Endothelial cell of umbilical vein (primary cell): ENCODE results near the gene CFP. TPM values are rescaled to one million over a fixed set of nuclear protein-coding genes. Genes with fewer than 3 reads are reported as not detected.

Source experiments
- BruUV-seq: library from RNA; stranded (reverse); fragments of 400-500 nt; replicated peaks from 2 replicates; lab custom pipeline; 2021; lab: Mats Ljungman, UMichigan
- CTCF ChIA-PET: fragments of 300-600, 350-600 bp; sonication (Branson Sonifier 250); formaldehyde crosslinking; loops from one replicate; lab custom pipeline; 2021; ENCODE audit warnings: antibody characterized with exemption, inconsistent platforms; lab: Charles Lee
- POLR2A ChIA-PET: fragments of 300-600, 350-600 bp; sonication (Branson Sonifier 250); formaldehyde crosslinking; loops from one replicate; lab custom pipeline; 2021; ENCODE audit warnings: antibody characterized with exemption, inconsistent platforms; lab: Charles Lee
- DNase-seq: peaks from one replicate; pipeline ENCODE4 v3.0.0-alpha.2; 2011; ENCODE audit warnings: low read depth, low spot score
- FAIRE-seq: peaks from 2 replicates; lab custom pipeline; 2011; peaks lifted over from hg19 to GRCh38; lab: Jason Lieb, UNC
- H2AFZ ChIP-seq: 2 replicates; pipeline ENCODE4 v1.6.0; 2012; ENCODE audit warnings: low read depth, low read length, control low read depth, inconsistent platforms
- H3K27ac ChIP-seq: 2 replicates; pipeline ENCODE4 v1.5.1; 2011; ENCODE audit warnings: low read depth, mild to moderate bottlenecking, control low read depth, low read length, moderate library complexity; ENCODE audit not compliant: insufficient read depth
- H3K27me3 ChIP-seq, 2 experiments: 2 replicates each; pipeline versions ENCODE4 v1.6.0 to v1.6.1; 2011; ENCODE audit warnings: low read length in 2 of 2, mixed read lengths in 1 of 2; ENCODE audit not compliant: control insufficient read depth in 2 of 2, insufficient read depth in 2 of 2
- H3K36me3 ChIP-seq, 2 experiments: 2 replicates in 1 of 2; 3 replicates in 1 of 2; pipeline ENCODE4 v1.5.1; 2011; ENCODE audit warnings: low read length in 2 of 2, mild to moderate bottlenecking in 1 of 2, moderate library complexity in 1 of 2; ENCODE audit not compliant: control insufficient read depth in 2 of 2, insufficient read depth in 2 of 2; ENCODE audit errors: extremely low read depth in 1 of 2
- H3K4me1 ChIP-seq: 3 replicates; pipeline ENCODE4 v1.5.1; 2011; ENCODE audit warnings: mild to moderate bottlenecking, low read length; ENCODE audit not compliant: control insufficient read depth, insufficient read depth; ENCODE audit errors: extremely low read depth
- H3K4me2 ChIP-seq: 2 replicates; pipeline ENCODE4 v1.6.1; 2011; ENCODE audit warnings: low read length, control low read depth, mixed read lengths; ENCODE audit not compliant: insufficient read depth
- H3K4me3 ChIP-seq, 3 experiments: fragments of 200-600 bp in 1 of 3; sonication (generic), shearing (Covaris generic) in 1 of 3; replicated peaks in 1 of 3; 2 replicates each; pipeline ENCODE4 v1.5.1; 2011 to 2016; ENCODE audit warnings: control low read depth in 3 of 3, low read length in 3 of 3, mild to moderate bottlenecking in 2 of 3, inconsistent platforms in 1 of 3, low read depth in 1 of 3, moderate library complexity in 1 of 3; ENCODE audit not compliant: insufficient read depth in 1 of 3
- H3K79me2 ChIP-seq: 2 replicates; pipeline ENCODE4 v1.6.0; 2012; ENCODE audit warnings: low read length, inconsistent platforms; ENCODE audit not compliant: control insufficient read depth, insufficient read depth
- H3K9ac ChIP-seq: replicated peaks from 2 replicates; pipeline ENCODE3; 2011; ENCODE audit warnings: low read length, control low read depth; ENCODE audit not compliant: insufficient read depth; ENCODE audit errors: extremely low read depth
- H3K9me1 ChIP-seq: replicated peaks from 3 replicates; pipeline ENCODE4 v1.6.0; 2011; ENCODE audit warnings: mild to moderate bottlenecking, low read length; ENCODE audit not compliant: control insufficient read depth, insufficient read depth; ENCODE audit errors: extremely low read depth
- H3K9me3 ChIP-seq: replicated peaks from 2 replicates; pipeline ENCODE4 v1.5.1; 2012; ENCODE audit warnings: low read length, inconsistent platforms; ENCODE audit not compliant: control insufficient read depth, insufficient read depth
- H4K20me1 ChIP-seq: replicated peaks from 2 replicates; pipeline ENCODE3; 2011; ENCODE audit warnings: mild to moderate bottlenecking, low read length; ENCODE audit not compliant: control insufficient read depth, insufficient read depth; ENCODE audit errors: extremely low read depth
- CTCF ChIP-seq, 2 donors: IDR thresholded peaks; 1 replicate in 1 of 2; 2 replicates in 1 of 2; pipeline ENCODE4 v1.5.1; 2011; ENCODE audit warnings: low read length in 2 of 2, mild to moderate bottlenecking in 2 of 2, moderate library complexity in 2 of 2, control low read depth in 1 of 2, inconsistent platforms in 1 of 2, low read depth in 1 of 2; ENCODE audit not compliant: insufficient read depth in 1 of 2; ENCODE audit errors: extremely low read depth in 1 of 2
- EZH2 ChIP-seq: IDR thresholded peaks from 2 replicates; pipeline ENCODE4 v1.6.1; 2012; ENCODE audit warnings: borderline replicate concordance, low read depth, mild to moderate bottlenecking, moderate library complexity, low read length, inconsistent platforms; ENCODE audit not compliant: severe bottlenecking
- FOS ChIP-seq: IDR thresholded peaks from 2 replicates; pipeline ENCODE4 v1.6.1; 2011; ENCODE audit warnings: mild to moderate bottlenecking, low read length, moderate library complexity, borderline replicate concordance; ENCODE audit not compliant: insufficient read depth
- GATA2 ChIP-seq: IDR thresholded peaks from 2 replicates; pipeline ENCODE4 v1.7.0; 2011; ENCODE audit warnings: low read depth, mild to moderate bottlenecking, moderate library complexity, mixed read lengths, low read length; ENCODE audit not compliant: insufficient read length, insufficient read depth
- JUN ChIP-seq: IDR thresholded peaks from 2 replicates; pipeline ENCODE4 v1.6.1; 2011; ENCODE audit warnings: borderline replicate concordance, low read depth; ENCODE audit not compliant: insufficient read length, insufficient read depth
- MAX ChIP-seq: IDR thresholded peaks from 2 replicates; pipeline ENCODE4 v1.6.1; 2011; ENCODE audit not compliant: insufficient read depth, insufficient read length
- MYC ChIP-seq: IDR thresholded peaks from one replicate; pipeline ENCODE4 v1.6.1; 2011; ENCODE audit warnings: mild to moderate bottlenecking, low read depth, low read length
- POLR2A ChIP-seq: IDR thresholded peaks from 2 replicates; pipeline ENCODE4 v1.6.1; 2012; ENCODE audit warnings: low read depth, mild to moderate bottlenecking, control low read depth, low read length
- POLR2AphosphoS5 ChIP-seq: IDR thresholded peaks from 2 replicates; pipeline ENCODE4 v1.6.1; 2012; ENCODE audit warnings: low read depth, mild to moderate bottlenecking, control low read depth, low read length, moderate library complexity; ENCODE audit not compliant: insufficient read depth
- dilution Hi-C: fragments of 300-500 bp; cut with MboI; formaldehyde crosslinking; loops from one replicate; pipeline ENCODE4 v1.15.0; 2019; ENCODE audit warnings: low sequenced_read_pairs; ENCODE audit not compliant: extremely low pct_ligation_motif_present
- intact Hi-C: fragments of 100-400 bp; cut with micrococcal nuclease; formaldehyde crosslinking; loops from one replicate; pipeline ENCODE4 v1.10.0; 2022
- polyA plus RNA-seq, 4 experiments: library from polyadenylated mRNA; depleted of rRNA in 3 of 4; stranded (reverse) in 3 of 4; unstranded in 1 of 4; fragments of >200 nt; gene quantifications; 2 replicates each; pipeline versions ENCODE4 v1.2.1 to v1.2.3, GENCODE V29; 2011 to 2012; ENCODE audit warnings: missing spikeins in 1 of 4
- total RNA-seq: library from RNA; stranded (reverse); gene quantifications from 2 replicates; pipeline ENCODE4 v1.2.3, GENCODE V29; 2021

The CFP gene
- total and polyA plus RNA-seq, 2 donors (not counting 3 experiments of a cell fraction or from before 2014, with no cell fraction given) = 0.69 to 1.00 TPM

GRCh38 chrX:47661539-47661938 lies 31.8 kb upstream of the CFP start:
- no peaks in the 10 kb centered on the region for H3K9me3 ChIP-seq
- no peaks in the 10 kb centered on the region for H3K9me1 ChIP-seq
- TF ChIP-seq MYC = no peak
- no peak for TF ChIP-seq EZH2
- no peak for TF ChIP-seq GATA2
- TF ChIP-seq POLR2AphosphoS5 = no peak
- TF ChIP-seq CTCF (IDR thresholded peaks at IDR 0.05; ENCODE audit: extremely low read depth in 1 of 2, insufficient read depth in 1 of 2, low read depth in 1 of 2, low read length in 2 of 2) = no peak
- TF ChIP-seq POLR2A = no peak
- DNase-seq (no peak), FAIRE-seq (no peak)
- CTCF ChIA-PET = no interaction called here
- no peak overlapping the region for H3K9ac ChIP-seq
- no peaks in the 10 kb centered on the region for H3K27me3 ChIP-seq
- H3K36me3 ChIP-seq = peaks cover 0 to 6% of the 10 kb centered on the region in 2 experiments
- no TSS peak for BruUV-seq
- no peak overlapping the region for H3K4me3 ChIP-seq
- dilution Hi-C loops (no loop called here), intact Hi-C loops (no loop called here)
- H3K27ac ChIP-seq = no peak overlapping the region
- no peak overlapping the region for H3K4me2 ChIP-seq
- POLR2A ChIA-PET = no interaction called here
- no peak overlapping the region for H2AFZ ChIP-seq
- H3K4me1 ChIP-seq = peaks cover 5% of the 10 kb centered on the region
- peaks cover 4% of the 10 kb centered on the region for H3K79me2 ChIP-seq
- no peaks in the 10 kb centered on the region for H4K20me1 ChIP-seq

GRCh38 chrX:47659421-47659726 lies 29.6 kb upstream of the CFP start:
- H3K4me3 ChIP-seq = peak overlapping the region in 2 of 3 experiments; percentile 40 to 80
- H3K9me3 ChIP-seq = no peaks in the 10 kb centered on the region
- peak overlapping the region; percentile 79 for H3K27ac ChIP-seq
- DNase-seq = no peak
- H3K4me1 ChIP-seq = peaks cover 5% of the 10 kb centered on the region
- H3K9ac ChIP-seq = no peak overlapping the region
- BruUV-seq = TSS peak; percentile 66
- ChIA-PET POLR2A (no interaction called here), CTCF (no interaction called here)
- TF ChIP-seq POLR2A (no peak), GATA2 (no peak), CTCF (IDR thresholded peaks at IDR 0.05; ENCODE audit: extremely low read depth in 1 of 2, insufficient read depth in 1 of 2, low read depth in 1 of 2, low read length in 2 of 2) (no peak), JUN (no peak), FOS (no peak), POLR2AphosphoS5 (no peak), MYC (no peak), MAX (no peak), EZH2 (no peak)
- peaks cover 4% of the 10 kb centered on the region for H3K79me2 ChIP-seq
- no peak for FAIRE-seq
- no peaks in the 10 kb centered on the region for H3K27me3 ChIP-seq
- H2AFZ ChIP-seq = peak overlapping the region; percentile 1
- intact Hi-C loops (loop anchor here (1.0 to 5.0 kb wide), 3 partner anchors 178 to 1608 kb away; partner anchors contain the start of genes PPP1R3F and ZNF81), dilution Hi-C loops (no loop called here)
- peaks cover 0 to 6% of the 10 kb centered on the region in 2 experiments for H3K36me3 ChIP-seq
- no peaks in the 10 kb centered on the region for H4K20me1 ChIP-seq
- H3K9me1 ChIP-seq = no peaks in the 10 kb centered on the region
- peak overlapping the region; percentile 50 for H3K4me2 ChIP-seq
